Chondrocyte (in vitro differentiated cells): ENCODE results near the gene RNF144A. TPM values are rescaled to one million over a fixed set of nuclear protein-coding genes. Genes with fewer than 3 reads are reported as not detected.

ENCODE experiments used
- DNase-seq: peaks from one replicate; pipeline ENCODE4 v3.0.0; 2021; ENCODE audit warnings: mixed read lengths, low spot score
- H3K27ac Mint-ChIP-seq: one replicate; pipeline ENCODE4 v1.8.0; 2021; ENCODE audit warnings: mild to moderate bottlenecking, moderate library complexity, mixed read lengths; ENCODE audit not compliant: unreplicated experiment
- H3K27me3 Mint-ChIP-seq: 2 replicates; pipeline ENCODE4 v1.8.0; 2021; ENCODE audit warnings: low read depth, mixed read lengths
- H3K36me3 Mint-ChIP-seq: 2 replicates; pipeline ENCODE4 v1.8.0; 2021; ENCODE audit warnings: low read depth, mixed read lengths
- H3K4me1 Mint-ChIP-seq: 2 replicates; pipeline ENCODE4 v1.8.0; 2021; ENCODE audit warnings: low read depth, mild to moderate bottlenecking, mixed read lengths
- H3K4me3 Mint-ChIP-seq: one replicate; pipeline ENCODE4 v1.8.0; 2021; ENCODE audit warnings: mild to moderate bottlenecking, moderate library complexity, mixed read lengths; ENCODE audit not compliant: unreplicated experiment
- H3K9me3 Mint-ChIP-seq: 2 replicates; pipeline ENCODE4 v1.8.0; 2021; ENCODE audit warnings: low read depth, mixed read lengths
- CTCF ChIP-seq: fragments of 200-600 bp; sonication (generic); IDR thresholded peaks from 2 replicates; pipeline ENCODE4 v1.5.0; 2021; ENCODE audit warnings: antibody characterized with exemption, mild to moderate bottlenecking, moderate library complexity
- total RNA-seq: library from RNA; stranded (reverse); gene quantifications from 3 replicates; pipeline ENCODE4 v1.2.1, GENCODE V29; 2021

The RNF144A gene
- total RNA-seq, 1 donor from 2014 or later: 10.9 TPM

DNA sequence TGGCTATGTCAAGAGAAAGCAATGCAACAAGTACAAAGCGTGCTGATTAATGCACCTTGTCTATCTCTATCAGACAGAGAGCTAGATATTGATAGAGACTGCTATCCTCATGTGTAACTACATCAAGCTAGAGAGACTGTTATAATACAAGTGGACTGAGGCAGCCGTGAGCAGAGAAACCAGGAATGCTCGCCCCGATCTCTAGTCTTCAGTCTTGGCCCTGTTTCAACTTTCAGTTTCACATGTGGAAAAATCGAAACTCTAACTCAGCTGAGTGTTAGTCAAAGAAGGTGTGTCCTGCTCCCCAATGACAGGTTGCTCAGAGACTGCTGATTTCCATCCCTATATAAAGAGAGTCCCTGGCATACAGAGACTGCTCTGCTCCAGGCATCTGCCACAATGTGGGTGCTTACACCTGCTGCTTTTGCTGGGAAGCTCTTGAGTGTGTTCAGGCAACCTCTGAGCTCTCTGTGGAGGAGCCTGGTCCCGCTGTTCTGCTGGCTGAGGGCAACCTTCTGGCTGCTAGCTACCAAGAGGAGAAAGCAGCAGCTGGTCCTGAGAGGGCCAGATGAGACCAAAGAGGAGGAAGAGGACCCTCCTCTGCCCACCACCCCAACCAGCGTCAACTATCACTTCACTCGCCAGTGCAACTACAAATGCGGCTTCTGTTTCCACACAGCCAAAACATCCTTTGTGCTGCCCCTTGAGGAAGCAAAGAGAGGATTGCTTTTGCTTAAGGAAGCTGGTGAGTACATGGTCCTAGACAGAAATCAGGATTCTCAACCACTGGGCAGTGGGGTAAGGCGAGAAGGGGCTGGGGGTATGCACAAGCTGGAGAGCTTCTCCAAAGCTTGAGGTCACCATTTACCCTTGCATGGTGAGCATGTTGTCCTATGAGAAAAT lies 39.6 kb upstream of the RNF144A start, which contains the start of gene RSAD2:
Gene RSAD2 (plus strand): TSS at position 376 of the 903 bp plus-strand sequence. CDS start 24 bp downstream, at position 400.
- no peak for TF ChIP-seq CTCF
- H3K9me3 Mint-ChIP-seq: peaks cover 4% of the 10 kb centered on the region
- H3K4me3 Mint-ChIP-seq: no peak within 1 kb of the TSS
- DNase-seq: no peak
- H3K4me1 Mint-ChIP-seq: no peaks in the 10 kb centered on the region
- H3K27ac Mint-ChIP-seq: no peak within 1 kb of the TSS
- no peaks in the 10 kb centered on the region for H3K36me3 Mint-ChIP-seq
- H3K27me3 Mint-ChIP-seq: peaks cover 9% of the 10 kb centered on the region

- H3K27me3 Mint-ChIP-seq: peaks cover 5% of the 10 kb centered on the region
- no peak overlapping the region for H3K4me3 Mint-ChIP-seq
- no peak overlapping the region for H3K27ac Mint-ChIP-seq
- H3K4me1 Mint-ChIP-seq: no peaks in the 10 kb centered on the region
- no peak for DNase-seq
- TF ChIP-seq CTCF: no peak
- no peaks in the 10 kb centered on the region for H3K36me3 Mint-ChIP-seq
- peaks cover 4% of the 10 kb centered on the region for H3K9me3 Mint-ChIP-seq
Observed at GRCh38 chr2:6878549-6878948, 38.7 kb upstream of the RNF144A start.

- H3K9me3 Mint-ChIP-seq: peaks cover 2% of the 10 kb centered on the region
Observed at GRCh38 chr2:6879011-6879410, 38.2 kb upstream of the RNF144A start.

GRCh38 chr2:6880200-6880733 lies 36.9 kb upstream of the RNF144A start:
- Mint-ChIP-seq H3K27me3 (peaks cover 5% of the 10 kb centered on the region), H3K9me3 (no peaks in the 10 kb centered on the region), H3K4me1 (no peaks in the 10 kb centered on the region), H3K36me3 (no peaks in the 10 kb centered on the region), H3K27ac (no peak overlapping the region), H3K4me3 (no peak overlapping the region)
- TF ChIP-seq CTCF: no peak
- no peak for DNase-seq

More at GRCh38 chr2:6879011-6879410, 38.2 kb upstream of the RNF144A start:
- Mint-ChIP-seq H3K4me3 (no peak overlapping the region), H3K36me3 (no peaks in the 10 kb centered on the region), H3K27me3 (peaks cover 3% of the 10 kb centered on the region), H3K4me1 (no peaks in the 10 kb centered on the region), H3K27ac (no peak overlapping the region)
- DNase-seq: no peak
- TF ChIP-seq CTCF: no peak

GRCh38 chr2:6881046-6881445 lies 36.2 kb upstream of the RNF144A start:
- DNase-seq: no peak
- no peak for TF ChIP-seq CTCF
- H3K36me3 Mint-ChIP-seq: no peaks in the 10 kb centered on the region
- no peak overlapping the region for H3K4me3 Mint-ChIP-seq
- peaks cover 10% of the 10 kb centered on the region for H3K27me3 Mint-ChIP-seq
- H3K27ac Mint-ChIP-seq: no peak overlapping the region
- no peaks in the 10 kb centered on the region for H3K9me3 Mint-ChIP-seq
- no peaks in the 10 kb centered on the region for H3K4me1 Mint-ChIP-seq
